Glutamatergic neuron (in vitro differentiated cells): ENCODE results near the gene KIAA1614. TPM values are rescaled to one million over a fixed set of nuclear protein-coding genes. Genes with fewer than 3 reads are reported as not detected.

Experiments used
- DNase-seq: peaks from one replicate; pipeline ENCODE4 v3.0.0; 2022
- H3K27ac Mint-ChIP-seq: one replicate; pipeline ENCODE4 v1.8.0; 2020; ENCODE audit warnings: mild to moderate bottlenecking, mixed read lengths, inconsistent platforms; ENCODE audit not compliant: unreplicated experiment
- H3K27me3 Mint-ChIP-seq: one replicate; pipeline ENCODE4 v1.8.0; 2020; ENCODE audit warnings: mild to moderate bottlenecking, moderate library complexity, mixed read lengths, inconsistent platforms; ENCODE audit not compliant: unreplicated experiment
- H3K36me3 Mint-ChIP-seq: one replicate; pipeline ENCODE4 v1.8.0; 2020; ENCODE audit warnings: mild to moderate bottlenecking, mixed read lengths, inconsistent platforms; ENCODE audit not compliant: unreplicated experiment
- H3K4me1 Mint-ChIP-seq: one replicate; pipeline ENCODE4 v1.8.0; 2020; ENCODE audit warnings: mild to moderate bottlenecking, low read depth, mixed read lengths, inconsistent platforms; ENCODE audit not compliant: unreplicated experiment
- H3K4me3 Mint-ChIP-seq: one replicate; pipeline ENCODE4 v1.8.0; 2020; ENCODE audit warnings: mild to moderate bottlenecking, mixed read lengths, inconsistent platforms; ENCODE audit not compliant: unreplicated experiment
- H3K9me3 Mint-ChIP-seq: one replicate; pipeline ENCODE4 v1.8.0; 2020; ENCODE audit warnings: mild to moderate bottlenecking, moderate library complexity, mixed read lengths, inconsistent platforms; ENCODE audit not compliant: unreplicated experiment
- CTCF ChIP-seq: fragments of 200-600 bp; sonication (generic); IDR thresholded peaks from one replicate; pipeline ENCODE4 v1.5.0; 2021; ENCODE audit not compliant: partially characterized antibody, unreplicated experiment
- total RNA-seq: library from RNA; stranded (reverse); fragmentation: NEBNext Ultra II Directional; extraction: Animal tissue kit (Norgen Biotek cat#: 25700); gene quantifications from one replicate; pipeline ENCODE4 v1.2.1, GENCODE V29; 2021; ENCODE audit not compliant: unreplicated experiment

KIAA1614 gene
- total RNA-seq, 1 donor from 2014 or later = 4.1 TPM

GRCh38 chr1:180936110-180937011 lies 23.7 kb downstream of the KIAA1614 start:
- no peak for TF ChIP-seq CTCF
- H3K9me3 Mint-ChIP-seq = peaks cover 5% of the 10 kb centered on the region
- no peak for DNase-seq
- no peak overlapping the region for H3K4me3 Mint-ChIP-seq
- peaks cover 26% of the 10 kb centered on the region for H3K4me1 Mint-ChIP-seq
- H3K27me3 Mint-ChIP-seq = peaks cover 8% of the 10 kb centered on the region
- no peak overlapping the region for H3K27ac Mint-ChIP-seq
- no peaks in the 10 kb centered on the region for H3K36me3 Mint-ChIP-seq

DNA sequence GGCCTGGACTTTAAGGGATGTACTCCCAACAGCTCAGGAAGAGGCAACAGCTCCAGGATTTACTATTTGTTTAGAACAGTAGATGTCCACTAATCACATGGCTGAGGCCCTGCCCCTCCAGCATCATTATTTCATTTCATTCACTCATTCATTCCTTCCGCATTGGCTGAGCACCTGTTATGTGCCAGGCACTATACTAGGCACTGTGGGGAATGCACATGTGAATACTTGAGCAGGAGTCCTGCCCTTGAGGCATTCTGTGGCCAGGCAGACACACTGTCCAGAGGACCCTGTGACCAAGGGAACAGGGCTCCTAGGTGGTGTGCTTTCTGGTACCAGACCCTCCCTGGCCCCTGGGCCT lies 24.3 kb downstream of the KIAA1614 start:
- DNase-seq = no peak
- no peak overlapping the region for H3K27ac Mint-ChIP-seq
- peaks cover 5% of the 10 kb centered on the region for H3K9me3 Mint-ChIP-seq
- H3K4me1 Mint-ChIP-seq = peaks cover 20% of the 10 kb centered on the region
- no peaks in the 10 kb centered on the region for H3K36me3 Mint-ChIP-seq
- no peak for TF ChIP-seq CTCF
- no peak overlapping the region for H3K4me3 Mint-ChIP-seq
- H3K27me3 Mint-ChIP-seq = peaks cover 9% of the 10 kb centered on the region

DNA sequence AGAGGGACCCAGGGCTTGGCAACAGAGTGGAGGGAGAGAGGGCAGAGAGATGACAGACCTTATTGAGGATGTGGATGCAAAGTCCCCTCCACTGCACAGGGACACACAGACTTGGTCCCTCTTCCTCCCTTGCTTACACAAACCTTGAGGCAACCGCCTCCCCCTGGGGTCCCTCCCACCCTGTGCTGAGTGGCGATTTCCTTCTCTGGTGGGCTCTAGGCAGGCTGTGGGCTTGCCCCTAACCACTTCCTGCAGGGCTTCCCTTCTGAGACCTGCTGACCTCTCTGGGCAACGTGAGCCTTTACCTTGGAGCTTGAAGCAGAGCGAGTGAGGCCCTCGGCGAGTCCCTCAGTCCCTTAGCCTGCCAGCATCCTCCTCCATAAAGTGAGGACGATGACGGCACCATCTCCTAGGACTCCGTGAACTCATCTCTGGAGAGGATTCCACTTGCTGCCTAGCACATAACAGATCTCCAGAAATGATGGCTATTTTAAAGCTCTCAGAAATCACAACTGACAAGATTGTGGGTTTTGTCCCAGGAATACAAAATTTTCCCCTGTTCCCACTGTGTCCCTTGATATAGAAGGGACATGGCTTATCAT lies 25.0 kb downstream of the KIAA1614 start:
- Mint-ChIP-seq H3K27me3 (peaks cover 11% of the 10 kb centered on the region), H3K4me3 (no peak overlapping the region), H3K9me3 (peaks cover 6% of the 10 kb centered on the region), H3K36me3 (no peaks in the 10 kb centered on the region), H3K27ac (no peak overlapping the region), H3K4me1 (peaks cover 20% of the 10 kb centered on the region)
- no peak for TF ChIP-seq CTCF
- DNase-seq = no peak

- Mint-ChIP-seq H3K27me3 (peaks cover 11% of the 10 kb centered on the region), H3K9me3 (peaks cover 6% of the 10 kb centered on the region), H3K27ac (no peak overlapping the region), H3K36me3 (no peaks in the 10 kb centered on the region), H3K4me3 (no peak overlapping the region), H3K4me1 (peaks cover 14% of the 10 kb centered on the region)
- TF ChIP-seq CTCF = no peak
- DNase-seq = no peak
Observed at GRCh38 chr1:180939073-180939710, 26.5 kb downstream of the KIAA1614 start.
